HT1080 (cell line): ENCODE data around the gene PSMB9. TPM values are rescaled to one million over a fixed set of nuclear protein-coding genes. Genes with fewer than 3 reads are reported as not detected.

Experiments
- DNase-seq: peaks from one replicate; pipeline ENCODE4 v3.0.0-alpha.2; 2015; ENCODE audit warnings: low read depth
- small RNA-seq: library from RNA; depleted of rRNA; stranded (forward); fragments of <200 nt; gene quantifications from one replicate; pipeline ENCODE3, GENCODE V24; 2014
- total RNA-seq: library from RNA; depleted of rRNA; stranded (reverse); fragments of >200 nt; shearing (Covaris generic); gene quantifications from 2 replicates; pipeline ENCODE4 v1.2.3, GENCODE V29; 2014; rRNA removed

PSMB9 gene
- total RNA-seq, 1 experiment from 2014 or later = 16.5 TPM

DNA sequence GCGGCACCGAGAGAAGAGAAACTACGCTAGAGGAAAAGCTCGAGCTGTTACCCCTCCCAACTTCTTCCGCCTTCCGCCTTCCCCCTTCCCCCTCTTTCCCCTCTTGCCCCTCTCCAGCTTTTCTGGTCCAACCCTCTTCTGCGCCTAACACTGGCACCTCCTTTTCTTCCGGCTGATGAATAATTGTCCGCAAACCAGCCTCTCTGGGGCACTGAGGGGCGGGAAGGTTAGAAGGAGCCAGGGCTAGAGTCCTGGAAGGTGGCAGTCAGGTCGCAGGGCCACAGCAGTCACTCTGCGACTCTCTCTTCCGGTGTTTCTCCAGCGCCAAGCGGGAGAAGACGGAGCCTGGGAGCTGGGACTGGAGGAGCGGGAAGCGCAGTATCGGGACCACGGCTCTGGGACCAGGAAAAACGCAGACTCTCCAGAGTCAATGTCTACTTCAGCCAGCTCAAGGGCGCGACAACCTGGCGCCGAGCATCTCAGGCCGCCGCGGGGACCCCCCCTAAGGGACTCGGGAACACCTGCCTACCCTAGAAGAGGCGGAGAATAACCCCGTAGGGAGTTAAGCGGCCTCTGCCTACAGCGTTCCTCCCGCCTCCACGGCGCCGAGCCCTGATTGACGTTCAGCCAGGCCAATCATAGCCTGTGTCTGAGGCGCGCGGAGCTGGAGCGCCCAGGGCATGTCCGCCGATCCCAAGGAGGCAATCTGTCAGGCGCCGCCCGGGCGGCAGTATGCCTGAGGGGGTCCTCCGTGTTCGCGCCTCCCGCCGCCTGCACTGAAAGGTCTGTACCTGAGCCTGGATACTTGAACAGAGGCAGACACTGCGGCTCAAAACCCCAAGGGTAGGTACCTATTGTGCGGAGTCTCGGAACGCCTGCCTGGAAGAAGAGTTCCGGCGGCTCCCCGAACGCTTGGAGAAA lies 40.4 kb downstream of the PSMB9 start:
- peak; percentile 90 for DNase-seq

DNA sequence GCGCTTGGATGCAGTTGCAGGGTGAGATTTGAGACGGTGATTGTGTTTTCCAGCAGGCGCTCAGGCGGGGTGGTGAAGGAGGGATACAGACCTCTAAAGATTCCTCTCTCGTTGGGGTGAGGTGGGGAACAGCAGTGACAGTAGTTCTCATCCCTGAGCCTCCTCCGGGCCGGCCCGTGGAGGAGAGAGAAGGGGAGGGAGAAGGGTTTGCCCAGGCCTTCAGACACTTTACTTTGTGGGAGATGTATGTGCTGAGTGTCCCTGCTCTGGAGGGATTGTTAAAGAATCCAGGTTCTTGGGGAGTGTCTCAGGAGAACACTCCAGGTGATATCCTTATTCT lies 41.0 kb downstream of the PSMB9 start:
- DNase-seq = no peak

DNA sequence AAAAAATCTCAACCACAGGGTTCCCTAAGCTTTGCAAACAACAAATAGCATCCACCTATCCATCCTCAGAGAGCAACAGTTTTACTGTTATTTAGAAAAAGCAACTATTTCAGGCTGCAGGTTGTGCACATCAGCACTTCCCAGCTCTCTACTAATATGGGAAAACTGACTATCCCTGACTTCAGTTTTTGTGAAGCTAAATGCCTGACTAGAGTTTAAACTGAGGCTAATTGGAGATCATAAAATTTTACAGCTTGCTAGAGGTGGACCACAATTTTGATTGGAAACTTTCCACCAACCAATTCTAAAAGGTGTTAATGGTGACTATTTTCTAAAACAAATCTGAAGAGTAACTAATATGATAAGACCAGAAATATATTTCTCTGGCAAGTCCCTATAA lies 50.0 kb downstream of the PSMB9 start:
- no peak for DNase-seq

DNA sequence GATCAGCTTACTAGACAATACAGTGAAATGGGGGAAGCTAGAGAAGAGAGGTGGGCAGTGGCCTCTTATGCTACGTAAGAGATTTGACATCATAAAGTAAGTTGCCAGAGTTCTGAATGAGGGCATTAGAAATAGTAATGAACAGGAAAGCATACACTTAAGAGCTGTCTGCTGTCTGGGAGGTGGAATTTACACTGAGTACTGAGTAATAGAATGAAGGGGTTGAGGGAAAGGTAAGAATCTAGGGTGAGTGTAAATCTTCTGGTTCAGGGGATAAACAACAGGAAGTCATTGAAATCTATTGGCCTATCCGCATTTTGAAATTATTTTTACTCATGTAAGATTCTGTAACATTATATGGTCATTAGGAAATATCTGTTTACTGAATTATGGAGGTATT lies 51.1 kb downstream of the PSMB9 start:
- no peak for DNase-seq

DNA sequence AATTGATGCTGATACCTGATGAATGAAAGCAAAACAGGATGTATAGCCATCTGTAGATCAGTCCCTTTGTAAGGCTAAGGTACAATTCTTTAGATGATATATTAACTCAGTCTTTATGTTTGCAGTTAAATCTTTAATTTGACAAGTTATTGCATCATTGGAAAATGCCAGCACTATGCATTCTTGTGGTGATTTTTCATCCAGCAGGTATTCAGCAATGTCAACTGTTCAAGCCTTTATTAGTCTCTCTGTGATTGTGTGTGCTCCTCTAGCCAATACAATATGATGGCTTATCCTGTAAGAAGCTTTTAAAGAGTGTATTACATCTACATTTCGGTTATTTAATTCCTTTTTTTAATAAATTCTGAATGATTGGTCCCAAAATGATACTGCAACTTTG lies 52.5 kb downstream of the PSMB9 start:
- DNase-seq = no peak

DNA sequence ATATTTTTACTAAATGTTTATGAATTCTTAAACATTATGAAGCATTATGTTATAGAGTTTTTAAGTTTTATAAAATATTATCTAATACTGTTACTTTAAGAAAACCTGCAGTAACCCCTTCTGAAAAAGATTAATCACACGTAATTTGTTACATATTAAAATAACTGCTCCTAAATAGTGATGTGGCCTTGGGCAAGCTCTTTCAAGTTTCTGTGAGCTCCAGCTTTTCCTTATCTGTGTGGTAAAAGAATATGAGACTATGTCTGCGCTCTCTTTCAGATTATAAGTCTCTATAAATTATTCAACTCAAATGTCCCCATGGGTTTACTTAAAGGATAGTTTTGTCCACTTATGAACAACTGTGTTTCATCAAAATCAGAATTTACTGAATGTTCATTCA lies 54.9 kb downstream of the PSMB9 start:
- DNase-seq = no peak

Small RNA genes lying within 50 kb of the gene (small RNA-seq; reads per million reads assigned to genes)
- not detected for gene HLA-Z

Other genes with a start within 250 kb of the PSMB9 start
- not detected in 2 replicates for gene HLA-DQA1, start 216.8 kb upstream of the PSMB9 start, total RNA-seq
- gene HLA-DQB1, start 187.5 kb upstream of the PSMB9 start, total RNA-seq = not detected in 2 replicates
- gene HLA-DQA2, start 112.8 kb upstream of the PSMB9 start, total RNA-seq = not detected in 2 replicates
- not detected in 2 replicates for gene HLA-DQB2, start 90.7 kb upstream of the PSMB9 start, total RNA-seq
- gene HLA-DOB, start 37.2 kb upstream of the PSMB9 start, total RNA-seq = 0.10 and 0.13 TPM in 2 replicates
- 89.3 and 104 TPM in 2 replicates for gene TAP2, start 15.5 kb upstream of the PSMB9 start, total RNA-seq
- 46.2 and 52.4 TPM in 2 replicates for gene PSMB8, start 10.1 kb upstream of the PSMB9 start, total RNA-seq
- 28.1 and 32.0 TPM in 2 replicates for gene TAP1, start 488 bp upstream of the PSMB9 start, total RNA-seq
- 0.07 and 0.16 TPM in 2 replicates for gene HLA-DMB, start 86.8 kb downstream of the PSMB9 start, total RNA-seq
- 3.4 and 3.9 TPM in 2 replicates for gene HLA-DMA, start 98.9 kb downstream of the PSMB9 start, total RNA-seq
- gene BRD2, start 114.4 kb downstream of the PSMB9 start, total RNA-seq = 119 and 125 TPM in 2 replicates
- gene HLA-DOA, start 155.4 kb downstream of the PSMB9 start, total RNA-seq = not detected in 2 replicates
- 2.2 and 8.9 TPM in 2 replicates for gene HLA-DPA1, start 219.5 kb downstream of the PSMB9 start, total RNA-seq
- gene HLA-DPB1, start 221.8 kb downstream of the PSMB9 start, total RNA-seq = 12.7 and 33.5 TPM in 2 replicates